DMS53 treated with DMSO at 0.1 percent for 48 hours (cell line): ENCODE data around the gene PTCD2.

ENCODE experiments used
- DNase-seq: peaks from one replicate; lab custom pipeline; 2025; ENCODE audit not compliant: unreplicated experiment; lab: John Stamatoyannopoulos, UW

Gene PTCD2

DNA sequence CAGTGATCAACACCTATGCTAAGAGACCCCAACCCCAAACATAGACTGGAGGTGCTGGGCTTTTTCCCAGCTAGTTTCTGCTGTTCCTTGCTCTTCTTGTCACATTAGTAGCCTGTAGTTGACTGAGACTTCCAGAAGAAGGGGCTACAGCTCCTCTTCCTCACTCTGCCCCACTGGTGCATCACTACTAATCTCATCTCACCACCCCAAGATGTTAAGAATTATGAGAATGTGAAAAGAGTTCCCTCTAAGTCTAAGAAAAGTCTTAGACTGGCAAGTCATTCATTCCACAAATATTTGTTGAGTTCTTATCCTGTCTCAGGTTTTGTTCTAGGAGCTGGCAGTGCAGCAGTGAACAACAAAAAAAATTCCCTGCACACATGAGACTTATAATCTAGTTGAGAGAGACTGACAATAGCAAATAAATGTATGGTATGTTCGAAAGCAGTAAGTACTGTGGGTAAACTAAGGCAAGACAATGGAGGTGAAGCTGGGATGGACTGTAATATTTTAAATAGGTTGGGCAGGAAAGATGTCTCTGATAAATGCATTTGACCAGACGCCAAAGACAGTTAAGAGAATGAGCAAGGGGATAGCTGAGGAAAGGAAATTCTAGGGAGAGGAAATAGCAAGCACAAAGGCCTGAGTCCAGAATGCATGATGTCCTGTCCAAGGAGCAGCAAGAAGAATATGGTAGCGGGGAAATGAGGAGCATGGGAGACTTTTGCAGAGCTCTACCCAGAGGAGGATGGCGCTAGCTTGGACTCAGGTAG is 92.3 kb downstream of the PTCD2 start:
- DNase-seq: no peak

DNA sequence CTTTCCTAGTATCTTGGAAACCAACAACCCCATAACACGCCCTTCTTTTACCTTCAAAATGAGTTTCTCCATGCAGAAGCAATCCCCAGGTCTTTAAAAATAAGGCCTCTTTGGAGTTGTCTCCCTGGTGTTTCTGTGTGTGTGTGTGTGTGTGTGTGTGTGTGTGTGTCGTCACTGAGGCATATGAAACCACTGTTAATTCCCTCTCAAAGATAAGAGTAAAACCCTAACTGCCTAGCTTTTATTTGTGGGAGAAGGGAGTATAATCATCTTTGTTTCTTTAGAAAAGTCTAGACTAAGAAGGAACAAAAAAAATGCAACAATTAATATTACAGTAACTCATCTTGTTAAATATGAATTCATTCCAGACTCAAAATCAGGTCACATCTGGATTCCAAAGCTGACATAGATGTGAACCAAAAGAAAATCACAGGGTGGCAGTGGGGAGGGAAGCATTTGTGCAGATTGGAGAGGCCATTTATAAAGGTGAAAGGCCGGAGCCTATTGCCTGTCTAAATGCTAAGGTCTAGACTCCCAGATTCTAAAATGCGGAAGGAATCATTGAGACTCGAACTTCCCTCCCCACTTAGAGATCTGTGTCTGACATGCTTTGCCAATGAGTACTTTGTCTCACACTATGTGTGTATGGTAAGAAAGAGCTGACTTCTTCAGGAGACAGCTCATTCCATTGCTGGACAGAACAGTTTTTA is 95.6 kb downstream of the PTCD2 start:
- no peak for DNase-seq

DNA sequence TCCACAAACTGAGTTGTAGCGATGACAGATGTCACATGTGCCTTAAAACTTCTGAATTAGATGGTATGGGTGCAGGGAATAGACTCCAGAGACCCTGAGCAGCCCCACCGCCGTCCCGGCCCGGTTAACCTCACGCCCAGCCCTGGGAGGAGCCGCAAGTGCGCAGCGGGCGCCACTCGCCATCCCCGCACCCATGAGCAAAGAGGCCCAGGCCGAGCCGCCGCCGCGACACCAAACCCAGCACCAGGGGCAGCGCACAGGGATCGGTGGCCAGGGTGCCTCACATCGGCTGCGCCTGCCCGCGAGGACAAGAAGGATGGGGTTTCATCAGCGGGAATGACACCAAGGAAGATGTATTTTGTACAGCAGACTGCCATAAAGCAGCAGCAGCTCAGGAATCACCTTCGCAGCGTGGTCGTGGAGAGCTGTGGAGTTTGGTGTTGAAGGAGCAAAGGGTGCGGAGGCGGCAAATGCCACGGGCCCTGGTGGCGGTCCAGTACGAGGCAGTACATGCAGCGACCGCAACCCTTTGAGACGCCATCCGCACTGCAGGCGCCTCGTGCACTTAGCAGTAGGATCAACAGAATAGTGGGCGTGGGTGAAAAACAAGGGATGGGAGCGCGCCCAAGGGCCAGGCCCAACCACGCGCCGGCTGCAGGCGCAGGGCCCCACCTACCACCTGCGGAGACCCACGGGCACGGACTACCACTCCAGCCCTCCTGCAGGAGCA is 97.3 kb downstream of the PTCD2 start:
- DNase-seq: no peak
